Suprapubic skin (tissue), 4 donors: ENCODE measurements around the gene PLEKHA3. TPM values are rescaled to one million over a fixed set of nuclear protein-coding genes. Genes with fewer than 3 reads are reported as not detected.
"Not testable (repeated sequence)": the region's sequence is repeated elsewhere in the genome, so short reads cannot be mapped to it uniquely, and the experiment has no call there.

Experiments
- DNase-seq, 2 donors: peaks; one replicate each; pipeline ENCODE4 v3.0.0-alpha.2; 2019; ENCODE audit warnings: low spot score in 2 of 2
- H3K27ac ChIP-seq: fragments of 200-600 bp; sonication (generic); one replicate; pipeline ENCODE4 v1.5.1; 2019
- H3K27me3 ChIP-seq: fragments of 200-600 bp; sonication (generic); one replicate; pipeline ENCODE4 v1.5.1; 2019
- H3K36me3 ChIP-seq: fragments of 200-600 bp; sonication (generic); one replicate; pipeline ENCODE4 v1.5.1; 2019
- H3K4me1 ChIP-seq: fragments of 200-600 bp; sonication (generic); one replicate; pipeline ENCODE4 v1.5.1; 2019
- H3K4me3 ChIP-seq: fragments of 200-600 bp; sonication (generic); one replicate; pipeline ENCODE4 v1.5.1; 2019; ENCODE audit warnings: mild to moderate bottlenecking
- H3K9me3 ChIP-seq: fragments of 200-600 bp; sonication (generic); one replicate; pipeline ENCODE4 v1.5.1; 2019
- EP300 ChIP-seq: sonication (generic); formaldehyde crosslinking; IDR thresholded peaks from one replicate; pipeline ENCODE4 v1.6.1; 2017; ENCODE audit warnings: antibody characterized with exemption
- POLR2A ChIP-seq, 2 donors: fragments of 450-650 bp; IDR thresholded peaks; one replicate each; pipeline ENCODE4 v1.6.1; 2017; ENCODE audit warnings: antibody characterized with exemption in 2 of 2, mild to moderate bottlenecking in 2 of 2, moderate library complexity in 2 of 2
- POLR2AphosphoS5 ChIP-seq, 3 donors: sonication (generic); formaldehyde crosslinking; IDR thresholded peaks; one replicate each; pipeline ENCODE4 v1.6.1; 2017; ENCODE audit warnings: antibody characterized with exemption in 3 of 3
- WGBS: methylation state at CpG from one replicate; pipeline ENCODE4 v1.1.5; 2018; 5-methylcytosine and 5-hydroxymethylcytosine counted together
- total RNA-seq, 4 donors: library from RNA; depleted of rRNA; stranded (reverse); fragments of >200 nt; gene quantifications; one replicate each; pipeline ENCODE4 v1.1.0, GENCODE V29; 2016
- TF ChIP-seq, protein P1 (sequence below), 2 donors: fragments of 200-600 bp in 1 of 2; fragments of 450-650 bp in 1 of 2; sonication (generic) in 1 of 2; IDR thresholded peaks; one replicate each; pipeline ENCODE4 v1.5.1; 2016 to 2019; ENCODE audit warnings: antibody characterized with exemption in 2 of 2, mild to moderate bottlenecking in 1 of 2, moderate library complexity in 1 of 2

The PLEKHA3 gene
- total RNA-seq, 4 donors from 2014 or later, result 2.9 to 7.7 (median 5.8) TPM

DNA sequence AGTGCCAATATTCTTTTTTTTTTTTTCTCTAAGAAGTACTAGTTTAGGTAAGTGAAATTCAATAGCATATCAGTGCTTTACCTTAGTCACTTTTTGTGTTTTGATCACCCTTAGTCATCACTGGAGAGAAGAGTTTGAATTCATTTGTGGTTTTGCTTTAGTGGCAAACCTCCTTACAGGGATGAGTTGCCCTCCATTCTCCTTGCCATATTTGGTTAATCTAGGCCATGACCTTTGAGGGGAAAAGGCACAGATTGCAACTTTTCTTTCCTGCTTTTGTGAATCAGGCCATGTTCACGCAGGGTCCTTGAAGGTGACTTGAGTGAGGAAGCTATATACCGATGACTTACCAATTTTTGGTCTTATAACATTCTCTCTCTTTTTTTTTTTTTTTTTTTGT, 34.4 kb downstream of the PLEKHA3 start:
- Histone ChIP-seq H3K4me3 (no peak overlapping the region), H3K4me1 (no peaks in the 10 kb centered on the region), H3K27me3 (no peaks in the 10 kb centered on the region), H3K36me3 (peaks cover 21% of the 10 kb centered on the region), H3K9me3 (no peaks in the 10 kb centered on the region), H3K27ac (no peak overlapping the region)
- TF ChIP-seq EP300, result no peak
- DNase-seq, result no peak
- WGBS, result 94% methylated on average over 2 of the region's 2 CpGs

DNA sequence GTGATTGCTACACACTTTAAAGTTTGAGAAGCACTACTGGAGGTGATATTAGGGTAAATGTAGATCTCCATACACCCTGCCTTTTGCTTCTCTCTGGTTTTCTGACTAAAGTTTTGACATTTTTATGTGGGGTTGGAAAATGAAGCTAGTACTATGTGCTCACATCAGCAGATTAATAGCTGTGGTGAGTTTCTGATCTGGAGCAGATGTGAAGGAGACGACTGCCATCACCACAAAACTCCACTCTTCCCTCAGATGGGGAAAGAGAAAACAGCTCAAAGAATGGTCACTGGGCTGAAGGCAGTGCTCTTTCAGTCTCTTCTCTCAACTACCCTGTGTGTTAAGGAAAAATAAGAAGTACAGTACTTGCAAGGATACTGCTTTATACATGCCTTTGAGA, 37.2 kb downstream of the PLEKHA3 start:
- TF ChIP-seq, protein P1, sequence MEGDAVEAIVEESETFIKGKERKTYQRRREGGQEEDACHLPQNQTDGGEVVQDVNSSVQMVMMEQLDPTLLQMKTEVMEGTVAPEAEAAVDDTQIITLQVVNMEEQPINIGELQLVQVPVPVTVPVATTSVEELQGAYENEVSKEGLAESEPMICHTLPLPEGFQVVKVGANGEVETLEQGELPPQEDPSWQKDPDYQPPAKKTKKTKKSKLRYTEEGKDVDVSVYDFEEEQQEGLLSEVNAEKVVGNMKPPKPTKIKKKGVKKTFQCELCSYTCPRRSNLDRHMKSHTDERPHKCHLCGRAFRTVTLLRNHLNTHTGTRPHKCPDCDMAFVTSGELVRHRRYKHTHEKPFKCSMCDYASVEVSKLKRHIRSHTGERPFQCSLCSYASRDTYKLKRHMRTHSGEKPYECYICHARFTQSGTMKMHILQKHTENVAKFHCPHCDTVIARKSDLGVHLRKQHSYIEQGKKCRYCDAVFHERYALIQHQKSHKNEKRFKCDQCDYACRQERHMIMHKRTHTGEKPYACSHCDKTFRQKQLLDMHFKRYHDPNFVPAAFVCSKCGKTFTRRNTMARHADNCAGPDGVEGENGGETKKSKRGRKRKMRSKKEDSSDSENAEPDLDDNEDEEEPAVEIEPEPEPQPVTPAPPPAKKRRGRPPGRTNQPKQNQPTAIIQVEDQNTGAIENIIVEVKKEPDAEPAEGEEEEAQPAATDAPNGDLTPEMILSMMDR (IDR thresholded peaks at IDR 0.05), result no peak
- TF ChIP-seq EP300 (no peak), POLR2AphosphoS5 (IDR thresholded peaks at IDR 0.05) (no peak), POLR2A (IDR thresholded peaks at IDR 0.05) (no peak)
- Histone ChIP-seq H3K9me3 (no peaks in the 10 kb centered on the region), H3K36me3 (peaks cover 12% of the 10 kb centered on the region), H3K4me3 (no peak overlapping the region), H3K4me1 (no peaks in the 10 kb centered on the region), H3K27me3 (no peaks in the 10 kb centered on the region), H3K27ac (no peak overlapping the region)
- WGBS, result 61% methylated on average over 1 of the region's 1 CpG
- DNase-seq, result no peak

DNA sequence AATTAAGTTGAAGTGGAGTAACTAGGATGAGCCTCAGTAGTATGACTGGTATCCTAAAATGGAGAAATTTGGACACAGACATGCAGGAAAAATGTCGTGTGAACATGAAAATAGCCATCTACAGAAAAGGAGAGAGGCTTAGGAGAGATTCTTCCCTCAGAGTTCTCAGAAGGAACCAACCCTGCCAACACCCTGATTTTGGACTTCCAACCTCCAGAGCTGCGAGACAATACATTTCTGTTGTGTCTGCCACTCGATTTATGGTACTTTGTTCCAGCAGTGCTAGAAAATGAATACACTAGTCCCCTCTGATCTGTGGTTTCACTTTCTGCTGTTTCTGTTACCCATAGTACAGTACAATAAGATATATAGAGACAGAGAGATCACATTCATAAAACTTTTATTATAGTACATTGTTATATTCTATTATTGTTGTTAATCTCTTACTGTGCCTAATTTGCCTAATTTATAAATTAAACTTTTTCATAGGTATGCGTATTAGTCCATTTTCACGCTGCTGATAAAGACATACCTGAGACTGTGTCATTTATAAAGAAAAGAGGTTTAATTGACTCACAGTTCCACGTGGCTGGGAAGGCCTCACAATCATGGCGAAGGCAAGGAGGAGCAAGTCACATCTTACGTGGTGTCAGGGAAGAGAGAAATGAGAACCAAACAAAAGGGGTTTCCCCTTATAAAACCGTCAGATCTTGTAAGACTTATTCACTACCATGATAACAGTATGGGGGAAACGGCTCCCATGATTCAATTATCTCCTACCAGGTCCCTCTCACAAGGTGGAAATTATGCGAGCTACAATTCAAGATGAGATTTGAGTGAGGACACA, 41.3 kb downstream of the PLEKHA3 start:
- H3K27ac ChIP-seq, result no peak overlapping the region
- H3K4me1 ChIP-seq, result peaks cover 7% of the 10 kb centered on the region
- H3K9me3 ChIP-seq, result no peaks in the 10 kb centered on the region
- no peaks in the 10 kb centered on the region for H3K27me3 ChIP-seq
- 91% methylated on average over 11 of the region's 11 CpGs for WGBS
- peaks cover 6% of the 10 kb centered on the region for H3K36me3 ChIP-seq
- no peak overlapping the region for H3K4me3 ChIP-seq
- TF ChIP-seq POLR2AphosphoS5 (IDR thresholded peaks at IDR 0.05) (no peak), EP300 (no peak), POLR2A (IDR thresholded peaks at IDR 0.05) (no peak)
- TF ChIP-seq, protein P1 (IDR thresholded peaks at IDR 0.05), result no peak
- DNase-seq, result no peak

DNA sequence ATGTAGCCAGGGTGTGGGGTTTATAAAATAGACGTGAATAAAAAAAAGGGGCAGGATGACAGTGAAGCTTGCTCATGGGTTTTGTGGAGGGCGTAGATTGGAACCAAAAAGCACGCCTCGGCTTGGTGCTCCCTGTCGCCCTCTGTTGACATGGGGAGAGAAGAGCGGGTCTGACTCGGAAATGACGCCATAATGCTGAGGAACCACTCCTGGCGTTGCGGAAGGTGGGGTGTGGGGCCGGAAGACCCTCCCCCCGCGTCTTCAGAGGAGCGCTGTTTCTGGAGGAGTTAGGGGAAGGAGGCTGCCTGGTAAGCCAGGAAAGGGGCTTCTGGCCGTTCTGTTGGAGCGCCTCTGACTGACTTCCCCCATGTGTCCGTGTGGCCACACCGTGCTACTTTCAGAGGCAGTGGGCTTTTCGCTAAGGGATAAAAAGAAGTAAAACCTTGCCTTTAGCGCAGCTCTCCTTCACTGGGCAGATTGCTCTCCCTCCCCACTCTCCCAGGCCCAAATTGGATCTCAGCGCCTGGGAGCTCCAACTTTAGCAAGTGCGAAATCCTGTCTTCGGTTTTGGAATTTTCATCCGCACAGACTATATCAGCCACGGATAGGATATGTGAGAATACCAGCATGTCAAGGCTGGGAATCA, 42.8 kb downstream of the PLEKHA3 start:
- Histone ChIP-seq H3K4me3 (peak overlapping the region; percentile 57), H3K9me3 (no peaks in the 10 kb centered on the region), H3K4me1 (peaks cover 7% of the 10 kb centered on the region), H3K36me3 (no peaks in the 10 kb centered on the region), H3K27me3 (no peaks in the 10 kb centered on the region), H3K27ac (peak overlapping the region; percentile 47)
- peak; percentile 88 to 89 for DNase-seq
- TF ChIP-seq POLR2AphosphoS5 (IDR thresholded peaks at IDR 0.05) (peak in 2 of 3 donors; percentile 21 to 34), POLR2A (IDR thresholded peaks at IDR 0.05) (no peak), EP300 (no peak)
- TF ChIP-seq, protein P1 (IDR thresholded peaks at IDR 0.05), result peak; percentile 49 to 73
- 22% methylated on average over 25 of the region's 25 CpGs for WGBS

DNA sequence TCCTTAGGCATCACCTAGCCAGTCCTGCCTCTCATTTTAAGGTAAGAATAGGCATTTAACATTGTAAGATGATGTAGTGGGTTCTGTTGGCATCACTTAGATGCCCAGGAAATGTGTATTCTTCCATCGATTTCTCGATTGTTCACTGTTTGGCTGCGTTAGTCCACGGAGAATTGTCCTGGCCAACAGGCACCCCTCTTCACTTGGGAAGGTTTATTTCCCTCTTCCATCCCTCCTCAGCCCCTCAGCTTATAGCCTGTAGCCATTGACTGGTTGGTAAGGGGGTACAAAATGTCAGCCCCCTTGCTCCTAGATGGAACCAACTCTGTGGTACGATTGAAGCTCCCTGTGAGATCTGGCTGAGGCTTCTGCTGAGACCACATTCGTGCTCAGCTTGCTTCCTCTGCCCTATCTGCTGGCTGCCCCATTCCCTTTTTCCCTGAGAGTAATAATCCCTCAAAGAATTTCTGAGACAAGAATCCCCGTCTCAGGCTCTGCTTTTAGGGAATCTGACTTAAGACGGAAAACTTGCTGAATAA, 43.4 kb downstream of the PLEKHA3 start:
- H3K27ac ChIP-seq, result peak overlapping the region; percentile 47
- no peaks in the 10 kb centered on the region for H3K27me3 ChIP-seq
- H3K9me3 ChIP-seq, result no peaks in the 10 kb centered on the region
- H3K4me1 ChIP-seq, result peaks cover 7% of the 10 kb centered on the region
- TF ChIP-seq, protein P1 (IDR thresholded peaks at IDR 0.05), result no peak
- TF ChIP-seq POLR2AphosphoS5 (IDR thresholded peaks at IDR 0.05) (no peak), EP300 (no peak), POLR2A (IDR thresholded peaks at IDR 0.05) (no peak)
- H3K4me3 ChIP-seq, result peak overlapping the region; percentile 57
- no peaks in the 10 kb centered on the region for H3K36me3 ChIP-seq
- 54% methylated on average over 8 of the region's 8 CpGs for WGBS
- DNase-seq, result no peak

DNA sequence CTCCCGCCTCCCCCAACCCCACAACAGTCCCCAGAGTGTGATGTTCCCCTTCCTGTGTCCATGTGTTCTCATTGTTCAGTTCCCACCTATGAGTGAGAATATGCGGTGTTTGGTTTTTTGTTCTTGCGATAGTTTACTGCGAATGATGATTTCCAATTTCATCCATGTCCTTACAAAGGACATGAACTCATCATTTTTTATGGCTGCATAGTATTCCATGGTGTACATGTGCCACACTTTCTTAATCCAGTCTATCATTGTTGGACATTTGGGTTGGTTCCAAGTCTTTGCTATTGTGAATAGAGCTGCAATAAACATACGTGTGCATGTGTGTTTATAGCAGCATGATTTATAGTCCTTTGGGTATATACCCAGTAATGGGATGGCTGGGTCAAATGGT, 44.8 kb downstream of the PLEKHA3 start:
- not testable (repeated sequence) for H3K27me3 ChIP-seq, H3K4me1 ChIP-seq, DNase-seq, H3K36me3 ChIP-seq, H3K4me3 ChIP-seq, H3K9me3 ChIP-seq, H3K27ac ChIP-seq
- 92% methylated on average over 5 of the region's 5 CpGs for WGBS

DNA sequence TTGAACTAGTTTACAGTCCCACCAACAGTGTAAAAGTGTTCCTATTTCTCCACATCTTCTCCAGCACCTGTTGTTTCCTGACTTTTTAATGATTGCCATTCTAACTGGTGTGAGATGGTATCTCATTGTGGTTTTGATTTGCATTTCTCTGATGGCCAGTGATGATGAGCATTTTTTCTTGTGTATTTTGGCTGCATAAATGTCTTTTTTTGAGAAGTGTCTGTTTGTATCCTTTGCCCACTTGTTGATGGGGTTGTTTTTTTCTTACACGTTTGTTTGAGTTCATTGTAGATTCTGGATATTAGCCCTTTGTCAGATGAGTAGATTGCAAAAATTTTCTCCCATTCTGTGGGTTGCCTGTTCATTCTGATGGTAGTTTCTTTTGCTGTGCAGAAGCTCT, 45.2 kb downstream of the PLEKHA3 start:
- DNase-seq, result not testable (repeated sequence)
- 90% methylated on average over 1 of the region's 1 CpG for WGBS

More for the DNA sequence above, 45.2 kb downstream of the PLEKHA3 start:
- not testable (repeated sequence) for H3K27ac ChIP-seq, H3K4me1 ChIP-seq, H3K4me3 ChIP-seq, H3K9me3 ChIP-seq, H3K27me3 ChIP-seq, H3K36me3 ChIP-seq
